KMS-11 (cell line): ENCODE measurements around the gene TM7SF2.
"Not testable (repeated sequence)": the region's sequence is repeated elsewhere in the genome, so short reads cannot be mapped to it uniquely, and the experiment has no call there.

Experiments used
- H2AFZ ChIP-seq: fragments of 200-600 bp; sonication (generic); 2 replicates; pipeline ENCODE4 v1.6.1; 2016; ENCODE audit warnings: antibody characterized with exemption, mixed run types, low read depth
- H3K27ac ChIP-seq: fragments of 200-600 bp; sonication (generic); 2 replicates; pipeline ENCODE4 v1.6.1; 2016; ENCODE audit warnings: mild to moderate bottlenecking, mixed run types
- H3K27me3 ChIP-seq: fragments of 200-600 bp; sonication (generic); 2 replicates; pipeline ENCODE4 v1.6.1; 2017; ENCODE audit warnings: mild to moderate bottlenecking, low read depth, mixed run types, moderate library complexity; ENCODE audit not compliant: insufficient read depth
- H3K36me3 ChIP-seq: fragments of 200-600 bp; sonication (generic); 2 replicates; pipeline ENCODE4 v1.6.1; 2017; ENCODE audit warnings: mild to moderate bottlenecking, mixed run types; ENCODE audit not compliant: insufficient read depth
- H3K4me1 ChIP-seq: fragments of 200-600 bp; sonication (generic); 2 replicates; pipeline ENCODE4 v1.6.1; 2016; ENCODE audit warnings: mild to moderate bottlenecking, low read depth, mixed run types; ENCODE audit not compliant: poor library complexity, severe bottlenecking
- H3K4me2 ChIP-seq: fragments of 200-600 bp; sonication (generic); 2 replicates; pipeline ENCODE4 v1.7.0; 2016; ENCODE audit warnings: mild to moderate bottlenecking, mixed run types
- H3K4me3 ChIP-seq: fragments of 200-600 bp; sonication (generic); IDR thresholded peaks from 2 replicates; pipeline ENCODE4 v1.6.1; 2017; ENCODE audit warnings: low read depth, low read length, mixed read lengths; ENCODE audit not compliant: insufficient read depth
- H3K79me2 ChIP-seq: fragments of 200-600 bp; sonication (generic); 2 replicates; pipeline ENCODE4 v1.6.1; 2016; ENCODE audit warnings: low read depth, mixed run types; ENCODE audit not compliant: insufficient read depth
- H3K9ac ChIP-seq: fragments of 200-600 bp; sonication (generic); 2 replicates; pipeline ENCODE4 v1.6.1; 2016; ENCODE audit warnings: mild to moderate bottlenecking, mixed run types
- H4K20me1 ChIP-seq: fragments of 200-600 bp; sonication (generic); 2 replicates; pipeline ENCODE4 v1.6.1; 2016; ENCODE audit warnings: mild to moderate bottlenecking, mixed run types; ENCODE audit not compliant: insufficient read depth
- TF ChIP-seq, protein P1 (sequence below): fragments of 200-600 bp; sonication (generic); conservative IDR thresholded peaks from 2 replicates; pipeline ENCODE4 v1.6.1; 2017; ENCODE audit warnings: low read depth, mild to moderate bottlenecking, antibody characterized with exemption, low read length, moderate library complexity, mixed read lengths

TM7SF2 gene

DNA sequence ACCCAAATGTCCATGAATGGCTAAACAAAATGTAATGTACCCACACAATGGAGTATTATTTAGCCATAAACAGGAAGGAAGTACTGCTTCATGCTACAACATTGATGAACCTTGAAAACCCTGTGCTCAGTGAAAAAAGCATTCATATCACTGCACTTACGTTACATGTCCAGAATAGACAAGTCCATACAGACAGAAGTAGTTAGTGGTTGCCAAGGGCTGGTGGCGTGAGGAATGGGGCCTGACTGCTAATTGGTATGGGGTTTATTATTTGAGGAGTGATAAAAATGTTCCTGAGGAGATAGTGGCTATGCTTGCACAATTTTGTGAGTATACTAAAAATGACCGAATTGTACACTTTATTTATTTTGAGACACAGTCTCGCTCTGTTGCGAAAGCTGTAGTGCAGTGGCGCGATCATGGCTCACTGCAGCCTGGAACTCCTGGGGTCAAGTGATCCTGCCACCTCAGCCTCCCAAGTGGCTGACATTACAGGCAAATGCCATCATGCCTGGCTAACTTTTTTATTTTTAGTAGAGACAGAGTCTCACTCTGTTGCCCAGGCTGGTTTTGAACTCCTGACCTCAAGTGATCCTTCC, 30.3 kb downstream of the TM7SF2 start:
- Histone ChIP-seq H4K20me1 (no peaks in the 10 kb centered on the region), H3K27me3 (no peaks in the 10 kb centered on the region), H3K9ac (no peak overlapping the region), H3K4me1 (no peaks in the 10 kb centered on the region), H3K4me3 (no peak overlapping the region), H3K36me3 (no peaks in the 10 kb centered on the region), H3K27ac (no peak overlapping the region), H3K79me2 (no peaks in the 10 kb centered on the region), H3K4me2 (no peak overlapping the region), H2AFZ (no peak overlapping the region)
- TF ChIP-seq, protein P1, sequence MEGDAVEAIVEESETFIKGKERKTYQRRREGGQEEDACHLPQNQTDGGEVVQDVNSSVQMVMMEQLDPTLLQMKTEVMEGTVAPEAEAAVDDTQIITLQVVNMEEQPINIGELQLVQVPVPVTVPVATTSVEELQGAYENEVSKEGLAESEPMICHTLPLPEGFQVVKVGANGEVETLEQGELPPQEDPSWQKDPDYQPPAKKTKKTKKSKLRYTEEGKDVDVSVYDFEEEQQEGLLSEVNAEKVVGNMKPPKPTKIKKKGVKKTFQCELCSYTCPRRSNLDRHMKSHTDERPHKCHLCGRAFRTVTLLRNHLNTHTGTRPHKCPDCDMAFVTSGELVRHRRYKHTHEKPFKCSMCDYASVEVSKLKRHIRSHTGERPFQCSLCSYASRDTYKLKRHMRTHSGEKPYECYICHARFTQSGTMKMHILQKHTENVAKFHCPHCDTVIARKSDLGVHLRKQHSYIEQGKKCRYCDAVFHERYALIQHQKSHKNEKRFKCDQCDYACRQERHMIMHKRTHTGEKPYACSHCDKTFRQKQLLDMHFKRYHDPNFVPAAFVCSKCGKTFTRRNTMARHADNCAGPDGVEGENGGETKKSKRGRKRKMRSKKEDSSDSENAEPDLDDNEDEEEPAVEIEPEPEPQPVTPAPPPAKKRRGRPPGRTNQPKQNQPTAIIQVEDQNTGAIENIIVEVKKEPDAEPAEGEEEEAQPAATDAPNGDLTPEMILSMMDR = no peak

DNA sequence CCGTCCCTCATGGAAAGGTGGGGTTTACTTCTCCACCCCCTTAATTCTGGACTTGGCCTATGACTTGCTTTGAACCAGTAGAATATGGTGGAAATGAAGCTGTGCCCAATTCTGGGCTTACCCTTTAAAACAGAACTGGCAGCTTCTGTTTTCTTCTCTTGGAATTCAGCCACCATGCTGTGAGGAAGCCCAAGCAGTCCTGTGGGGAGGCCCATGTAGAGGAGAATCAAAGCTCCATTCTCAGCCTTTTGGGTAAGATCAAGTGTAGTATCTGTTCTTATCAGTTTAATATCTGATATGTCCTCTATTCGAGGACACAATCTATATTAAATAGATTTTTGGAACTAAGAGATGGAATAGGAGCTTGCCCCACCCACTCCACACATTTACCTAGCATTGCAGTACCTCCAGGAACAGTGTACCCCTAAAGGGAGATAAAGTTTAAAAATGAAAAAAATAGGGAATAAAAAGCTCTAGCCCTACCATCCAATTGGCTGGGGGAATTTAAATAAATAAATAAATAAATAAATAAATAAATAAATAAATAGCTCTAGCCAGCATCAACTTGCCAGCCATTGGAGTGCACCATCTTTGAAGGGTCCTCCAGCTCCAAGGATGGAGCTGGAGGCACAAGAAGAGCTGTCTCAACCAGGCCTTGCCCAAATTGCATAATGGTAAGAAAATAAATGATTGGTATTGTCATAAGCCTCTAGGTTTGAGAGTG, 35.8 kb downstream of the TM7SF2 start:
- TF ChIP-seq, protein P1 = no peak
- no peaks in the 10 kb centered on the region for H3K79me2 ChIP-seq
- no peak overlapping the region for H3K9ac ChIP-seq
- H3K36me3 ChIP-seq = no peaks in the 10 kb centered on the region
- no peaks in the 10 kb centered on the region for H4K20me1 ChIP-seq
- no peak overlapping the region for H3K4me2 ChIP-seq
- H2AFZ ChIP-seq = no peak overlapping the region
- no peaks in the 10 kb centered on the region for H3K4me1 ChIP-seq
- no peak overlapping the region for H3K4me3 ChIP-seq
- H3K27ac ChIP-seq = no peak overlapping the region
- no peaks in the 10 kb centered on the region for H3K27me3 ChIP-seq

DNA sequence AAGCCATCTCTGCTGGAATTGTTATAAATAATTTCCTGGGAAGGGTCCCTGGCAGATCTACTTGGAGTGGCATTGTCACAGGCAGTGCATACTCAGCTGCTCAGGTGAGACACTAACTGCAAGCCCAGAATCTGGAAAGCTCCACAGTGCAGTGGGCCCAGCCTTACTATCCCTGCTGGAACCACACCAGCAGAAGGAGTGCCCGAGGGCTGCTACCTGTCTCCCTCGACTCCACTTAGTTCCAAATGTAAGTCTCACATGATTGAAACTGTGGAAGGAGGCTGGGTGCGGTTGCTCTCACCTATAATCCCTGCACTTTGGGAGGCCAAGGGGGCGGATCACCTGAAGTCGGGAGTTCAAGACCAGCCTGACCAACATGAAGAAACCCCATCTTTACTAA, 37.0 kb downstream of the TM7SF2 start:
- Histone ChIP-seq H3K9ac (no peak overlapping the region), H3K27ac (no peak overlapping the region), H3K4me3 (no peak overlapping the region), H3K4me2 (no peak overlapping the region), H3K36me3 (no peaks in the 10 kb centered on the region), H4K20me1 (no peaks in the 10 kb centered on the region), H3K27me3 (no peaks in the 10 kb centered on the region), H3K79me2 (no peaks in the 10 kb centered on the region), H3K4me1 (no peaks in the 10 kb centered on the region), H2AFZ (no peak overlapping the region)
- TF ChIP-seq, protein P1 = no peak

DNA sequence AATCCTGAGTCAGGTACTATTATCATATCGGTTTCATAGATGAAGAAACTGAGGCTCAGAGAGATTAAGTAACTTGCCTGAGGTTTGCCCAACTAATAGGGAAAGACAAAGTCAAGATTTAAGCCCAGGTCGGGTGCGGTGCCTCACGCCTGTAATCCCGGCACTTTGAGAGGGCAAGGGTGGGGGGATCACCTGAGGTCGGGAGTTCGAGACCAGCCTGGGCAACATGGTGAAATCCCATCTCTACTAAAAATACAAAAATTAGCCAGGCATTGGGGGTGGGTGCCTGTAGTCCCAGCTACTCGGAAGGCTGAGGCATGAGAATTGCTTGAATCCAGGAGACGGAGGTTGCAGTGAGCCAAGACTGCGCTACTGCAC, 38.4 kb downstream of the TM7SF2 start:
- not testable (repeated sequence) for H3K9ac ChIP-seq, H3K27ac ChIP-seq, H3K36me3 ChIP-seq, H3K79me2 ChIP-seq, H3K4me2 ChIP-seq, H3K4me1 ChIP-seq, H4K20me1 ChIP-seq, H3K4me3 ChIP-seq, H3K27me3 ChIP-seq, H2AFZ ChIP-seq

DNA sequence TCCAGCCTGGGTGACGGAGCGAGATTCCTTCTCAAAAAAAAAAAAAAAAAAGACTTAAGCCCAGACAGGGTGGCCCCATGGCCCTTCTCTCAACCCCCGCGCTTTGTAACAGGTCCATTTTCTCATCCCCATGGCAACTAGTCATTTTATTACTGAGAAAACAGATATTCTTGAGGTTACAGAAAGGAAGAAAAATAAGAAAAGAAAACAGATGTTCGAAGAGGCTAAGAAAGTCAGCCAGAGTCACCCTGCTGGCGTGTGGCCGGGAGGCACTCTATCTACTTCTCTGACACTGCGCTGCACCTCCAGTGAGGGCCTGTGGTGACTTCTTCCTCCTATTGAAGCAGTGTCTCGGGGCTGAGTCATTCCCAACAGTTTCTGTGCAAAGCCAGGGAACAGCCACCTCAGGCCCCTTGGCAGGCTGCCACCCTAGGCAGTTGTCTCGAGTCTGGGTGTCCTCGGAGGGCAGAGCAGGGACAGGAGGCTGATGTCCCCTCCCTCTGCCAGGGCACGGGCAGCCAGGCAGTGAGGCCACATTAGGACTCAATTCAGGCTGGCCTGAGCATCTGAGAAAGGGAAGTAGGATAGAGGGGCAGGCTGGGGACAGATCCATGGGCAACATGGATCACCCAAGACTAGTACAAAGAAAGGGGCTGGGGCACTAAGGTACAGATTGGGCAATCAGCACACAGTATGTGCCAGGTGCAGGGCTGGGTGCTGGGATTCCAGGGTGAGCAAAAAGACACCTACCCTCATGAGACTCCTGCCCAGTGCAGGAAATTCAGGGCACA, 39.0 kb downstream of the TM7SF2 start:
- Histone ChIP-seq H3K27ac (no peak overlapping the region), H3K9ac (no peak overlapping the region), H3K4me3 (no peak overlapping the region), H3K4me1 (no peaks in the 10 kb centered on the region), H3K4me2 (no peak overlapping the region), H3K79me2 (no peaks in the 10 kb centered on the region), H4K20me1 (no peaks in the 10 kb centered on the region), H2AFZ (no peak overlapping the region), H3K27me3 (no peaks in the 10 kb centered on the region), H3K36me3 (no peaks in the 10 kb centered on the region)
- TF ChIP-seq, protein P1 = no peak
